Germinal center (tissue), 1 donor: ENCODE results near the gene COX7A2L.
"Not testable (repeated sequence)": the region's sequence is repeated elsewhere in the genome, so short reads cannot be mapped to it uniquely, and the experiment has no call there.

Experiments used
- DNase-seq: peaks from one replicate; pipeline ENCODE4 v3.0.0; 2012; ENCODE audit warnings: mixed read lengths, low spot score

COX7A2L gene

DNA sequence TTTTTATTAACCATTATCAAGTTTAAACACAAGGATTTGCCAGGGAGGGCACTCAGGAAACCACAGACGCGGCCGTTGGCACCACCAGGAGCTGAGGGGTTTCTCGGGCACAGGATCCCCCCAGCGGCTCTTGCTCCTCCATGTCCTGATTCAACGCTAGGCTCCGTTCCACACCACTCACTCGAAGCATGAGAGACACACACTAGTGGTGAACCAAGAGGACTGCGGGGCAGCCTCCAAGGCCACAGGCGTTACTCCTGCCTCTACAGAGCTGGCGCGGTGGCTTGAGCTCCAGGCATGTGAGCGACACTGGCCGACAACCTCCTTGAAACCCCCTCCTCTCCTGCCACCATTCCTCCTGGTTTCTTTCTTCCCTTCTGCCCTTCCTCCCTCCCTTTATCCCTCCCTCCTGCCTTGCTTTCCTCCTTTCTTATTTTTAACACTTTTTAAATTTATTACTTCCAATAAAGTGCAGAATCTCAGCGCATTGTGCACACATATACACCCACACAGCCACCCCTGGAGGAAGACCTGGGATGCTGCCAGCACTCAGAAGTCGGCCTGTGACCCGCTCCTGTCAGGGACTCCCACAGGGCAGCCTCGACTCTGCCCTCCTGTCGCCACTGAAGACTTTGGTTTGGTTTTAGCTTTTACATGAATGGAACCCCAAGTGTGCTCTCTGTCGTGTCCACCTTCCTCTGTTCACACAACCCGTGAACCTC, 21.7 kb downstream of the COX7A2L start:
- DNase-seq, result no peak

GRCh38 chr2:42338567-42339190, 22.3 kb downstream of the COX7A2L start:
- DNase-seq, result no peak

DNA sequence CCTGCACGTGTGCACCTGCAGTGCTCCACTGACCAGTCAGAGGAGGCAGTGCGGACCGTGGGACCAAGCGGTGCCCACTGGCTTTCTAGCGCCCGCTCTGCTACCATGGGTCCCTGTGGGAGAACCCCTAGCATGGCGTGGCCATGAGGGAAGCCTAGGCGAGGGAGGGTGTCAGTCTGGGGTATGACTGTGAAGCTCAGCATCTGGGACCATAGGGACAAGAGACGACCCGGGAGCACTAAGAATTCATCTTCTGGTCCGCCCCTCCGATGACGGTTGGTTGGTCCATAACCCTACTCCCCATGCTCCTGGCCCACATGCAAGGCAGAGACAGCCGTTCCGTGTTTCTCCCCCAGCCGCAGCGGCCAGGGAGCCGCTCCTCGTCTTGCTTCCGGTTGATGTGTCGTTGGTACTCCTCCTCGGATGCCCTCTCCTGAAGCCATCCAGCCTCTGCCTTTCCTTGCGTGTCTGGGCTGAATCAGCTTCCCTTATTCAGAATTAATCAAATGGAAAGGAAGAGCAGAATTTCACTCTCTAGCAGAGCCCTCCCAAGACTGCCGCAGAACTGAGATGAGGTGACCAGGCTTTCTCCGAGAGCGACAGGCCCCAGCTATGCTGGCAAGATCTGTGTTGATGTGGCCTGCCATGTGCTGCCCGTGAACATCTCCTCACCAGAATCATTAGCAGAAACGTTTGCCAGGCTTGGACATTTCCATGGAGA, 23.0 kb downstream of the COX7A2L start:
- DNase-seq, result no peak

DNA sequence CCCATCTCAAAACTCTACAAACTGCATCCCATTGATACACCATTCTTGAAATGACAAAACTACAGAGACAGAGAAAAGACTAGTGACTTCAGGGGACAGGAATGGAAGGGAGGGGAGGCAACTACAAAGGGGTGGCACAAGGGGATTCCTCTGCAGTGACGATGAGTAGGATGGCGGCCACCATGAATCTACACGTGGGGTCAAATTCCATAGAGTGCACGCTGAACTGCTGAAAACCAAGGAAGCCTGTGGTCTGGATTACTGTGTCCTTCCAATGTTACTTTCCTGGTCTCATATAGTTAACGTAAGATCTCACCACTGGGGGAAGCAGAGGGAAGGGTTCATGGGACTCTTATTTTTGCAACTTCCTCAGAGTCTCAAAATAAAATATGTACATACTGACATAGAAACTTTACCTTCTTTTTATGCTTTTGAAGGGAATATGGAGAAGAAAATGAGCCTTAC, 23.6 kb downstream of the COX7A2L start:
- DNase-seq, result no peak

DNA sequence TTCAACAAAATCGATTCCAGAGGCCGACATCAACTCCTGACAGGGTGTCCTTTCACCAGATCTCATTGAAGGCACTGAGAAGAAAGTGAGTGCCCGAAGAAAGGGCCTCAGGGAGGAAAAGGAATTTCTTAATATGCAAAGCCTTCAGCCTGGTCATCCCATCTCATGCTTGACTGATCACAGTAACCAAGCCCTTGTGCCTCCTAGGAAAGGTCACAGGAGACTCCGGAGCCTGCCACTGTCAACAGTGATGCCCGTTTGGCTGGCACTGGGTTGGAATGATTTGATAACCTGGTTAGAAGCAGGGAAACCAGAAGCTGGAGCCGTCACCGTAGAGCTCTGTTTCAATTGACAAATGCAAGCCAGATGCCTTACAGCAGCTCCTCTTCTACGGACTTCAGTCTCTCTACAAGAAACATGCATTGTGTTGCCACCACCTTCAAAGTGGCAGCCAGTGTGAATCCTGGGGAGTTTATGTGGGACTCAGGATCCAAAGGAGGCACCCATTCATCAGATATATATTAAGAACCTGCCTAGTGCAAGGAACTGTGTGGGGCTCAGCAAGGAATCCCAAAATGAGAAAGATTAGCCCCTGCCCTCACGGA, 24.6 kb downstream of the COX7A2L start:
- no peak for DNase-seq

DNA sequence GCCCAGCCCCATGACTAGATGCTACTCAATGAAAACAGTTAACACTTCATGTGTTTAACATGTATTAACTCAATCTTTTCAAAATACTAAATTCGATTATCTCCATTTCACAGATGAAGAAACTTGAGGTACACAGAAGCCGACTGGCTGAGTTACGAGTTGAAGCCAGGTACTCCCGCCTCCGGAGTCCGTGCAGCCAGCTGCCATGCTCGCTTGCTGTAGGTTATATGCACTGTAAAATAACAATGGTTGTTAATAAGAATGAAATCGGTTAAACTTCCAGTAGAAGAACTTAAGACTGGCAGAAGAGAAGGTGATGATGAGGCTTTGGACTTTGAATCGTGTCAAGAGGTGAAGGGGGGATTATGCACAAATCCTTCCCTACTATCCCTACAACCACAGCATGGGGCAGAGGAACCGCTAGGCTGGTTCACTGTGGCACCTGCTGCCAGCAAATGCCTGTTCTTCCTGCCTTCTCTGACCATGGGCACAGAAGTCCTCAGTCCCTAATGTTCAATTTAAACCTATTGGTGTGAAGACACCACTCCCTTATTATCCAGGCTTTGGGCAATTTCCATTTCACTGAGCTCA, 25.4 kb downstream of the COX7A2L start:
- DNase-seq, result no peak

DNA sequence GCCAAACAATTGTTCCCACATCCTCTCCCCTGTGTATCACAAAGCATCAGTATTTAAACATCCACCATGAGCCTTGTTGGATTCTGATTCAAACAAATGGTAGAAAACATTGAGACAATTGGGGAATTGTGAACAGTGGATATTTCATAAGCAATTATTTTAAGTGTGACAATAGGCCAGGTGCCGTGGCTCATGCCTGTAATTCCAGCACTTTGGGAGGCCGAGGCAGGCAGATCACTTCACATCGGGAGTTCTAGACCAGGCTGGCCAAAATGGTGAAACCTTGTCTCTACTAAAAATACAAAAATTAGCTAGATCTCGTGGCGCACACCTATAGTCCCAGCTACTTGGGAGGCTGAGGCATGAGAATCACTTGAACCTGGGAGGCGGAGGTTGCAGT, 26.2 kb downstream of the COX7A2L start:
- DNase-seq, result not testable (repeated sequence)

DNA sequence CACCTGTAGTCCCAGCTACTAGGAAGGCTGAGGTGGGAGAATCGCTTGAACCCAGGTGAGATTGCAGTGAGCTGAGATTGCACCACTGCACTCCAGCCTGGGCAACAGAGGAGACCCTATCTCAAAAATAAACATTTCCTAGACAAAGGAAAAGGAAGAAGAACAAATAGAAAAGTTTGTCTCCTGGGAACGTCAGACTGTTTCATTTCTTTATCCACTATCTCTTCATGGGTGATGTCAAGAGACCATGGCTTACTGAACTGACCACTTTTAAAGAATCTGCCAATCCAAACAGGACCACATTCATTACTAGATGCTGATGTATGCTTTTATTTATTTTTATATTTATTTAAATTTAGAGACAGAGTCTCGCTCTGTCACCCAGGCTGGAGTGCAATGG, 26.8 kb downstream of the COX7A2L start:
- no peak for DNase-seq

DNA sequence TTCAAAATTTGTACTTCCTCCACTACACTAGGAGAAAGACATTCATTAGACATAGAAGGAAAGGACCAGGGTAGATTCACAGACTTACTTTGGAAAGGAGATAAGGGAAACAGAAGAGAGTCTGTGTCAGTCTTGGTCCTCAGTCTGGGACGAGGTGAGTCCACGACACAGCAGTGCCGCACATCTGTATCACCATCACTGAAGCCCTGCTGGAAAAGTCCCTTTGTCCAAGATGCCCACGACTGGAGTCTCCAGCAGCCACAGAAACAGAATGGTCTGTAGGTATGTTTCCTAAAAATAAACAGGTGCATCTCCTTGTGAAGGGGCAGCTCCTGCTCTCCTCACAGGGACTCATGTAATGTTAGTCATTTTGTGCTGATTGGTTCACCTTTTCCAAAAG, 27.4 kb downstream of the COX7A2L start:
- DNase-seq, result no peak

GRCh38 chr2:42332575-42332974, 28.4 kb downstream of the COX7A2L start:
- DNase-seq, result no peak

DNA sequence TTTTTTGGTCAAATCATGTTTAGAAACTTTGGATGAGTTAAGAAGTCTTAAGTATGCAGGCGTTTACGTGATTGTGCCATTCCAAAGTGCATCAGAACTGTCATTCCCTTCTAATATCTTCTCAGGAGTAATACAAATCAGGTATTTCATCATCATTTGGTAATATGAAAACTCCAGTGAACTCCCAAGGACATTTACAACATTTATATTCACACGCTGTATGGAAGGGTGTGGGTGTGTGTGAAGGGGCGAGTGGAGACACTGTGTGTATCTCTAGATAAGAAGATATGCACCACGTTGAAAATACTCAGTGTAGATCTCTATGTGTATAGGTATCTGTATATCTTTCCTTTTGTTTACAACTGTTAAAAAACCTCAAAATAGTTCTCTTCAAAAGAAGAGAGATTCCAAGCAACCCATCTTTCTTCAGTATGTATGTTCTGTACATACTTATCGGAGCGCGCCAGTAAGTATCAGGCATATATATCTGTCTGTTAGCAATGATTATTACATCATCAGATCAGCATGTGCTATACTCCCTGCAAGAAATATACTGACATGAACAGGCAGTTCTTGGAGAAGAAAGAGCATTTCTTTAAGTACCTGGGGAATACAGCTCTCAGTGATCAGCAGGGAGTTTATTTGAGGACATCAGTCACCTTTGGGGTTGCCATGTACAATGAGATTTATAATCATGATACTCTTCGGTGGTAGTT, 29.3 kb downstream of the COX7A2L start:
- no peak for DNase-seq

DNA sequence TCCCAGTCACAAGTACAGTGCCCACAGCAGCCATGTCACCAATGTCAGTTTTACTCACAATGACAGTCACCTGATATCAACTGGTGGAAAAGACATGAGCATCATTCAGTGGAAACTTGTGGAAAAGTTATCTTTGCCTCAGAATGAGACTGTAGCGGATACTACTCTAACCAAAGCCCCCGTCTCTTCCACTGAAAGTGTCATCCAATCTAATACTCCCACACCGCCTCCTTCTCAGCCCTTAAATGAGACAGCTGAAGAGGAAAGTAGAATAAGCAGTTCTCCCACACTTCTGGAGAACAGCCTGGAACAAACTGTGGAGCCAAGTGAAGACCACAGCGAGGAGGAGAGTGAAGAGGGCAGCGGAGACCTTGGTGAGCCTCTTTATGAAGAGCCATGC, 31.3 kb downstream of the COX7A2L start:
- no peak for DNase-seq

- no peak for DNase-seq
Observed at GRCh38 chr2:42328923-42329322, 32.1 kb downstream of the COX7A2L start.

DNA sequence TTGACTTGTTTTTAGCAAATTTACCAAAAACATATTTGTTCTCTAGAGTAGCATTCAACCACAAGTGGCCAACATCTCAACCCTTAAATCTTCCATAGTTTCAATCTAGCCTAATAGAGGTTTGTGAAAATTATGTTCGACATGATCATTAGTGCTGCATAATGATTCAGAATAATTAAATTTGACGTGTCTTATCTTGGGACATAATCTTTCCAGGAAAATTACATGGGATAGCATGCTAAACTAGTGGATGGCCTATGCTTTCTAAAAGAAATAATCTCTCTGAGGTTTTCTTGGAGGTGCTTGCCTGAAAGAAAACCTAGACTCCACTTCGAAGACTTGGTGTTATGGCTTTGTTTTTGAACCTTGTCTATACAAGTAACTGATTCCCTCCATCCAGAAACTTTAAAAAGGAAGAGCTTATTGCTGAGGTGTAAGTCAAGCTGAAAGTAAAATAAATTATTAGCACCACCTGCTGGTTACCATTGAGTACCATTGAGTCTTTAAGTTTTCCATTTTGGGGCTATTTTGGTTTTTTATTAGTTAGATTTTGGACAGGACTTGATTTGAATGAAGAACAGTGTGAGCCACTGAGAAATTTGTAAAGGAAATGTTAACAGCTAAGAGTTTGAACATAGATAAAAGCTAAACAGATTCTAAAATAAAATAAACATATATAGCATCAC, 32.7 kb downstream of the COX7A2L start:
- DNase-seq, result peak; percentile 24

DNA sequence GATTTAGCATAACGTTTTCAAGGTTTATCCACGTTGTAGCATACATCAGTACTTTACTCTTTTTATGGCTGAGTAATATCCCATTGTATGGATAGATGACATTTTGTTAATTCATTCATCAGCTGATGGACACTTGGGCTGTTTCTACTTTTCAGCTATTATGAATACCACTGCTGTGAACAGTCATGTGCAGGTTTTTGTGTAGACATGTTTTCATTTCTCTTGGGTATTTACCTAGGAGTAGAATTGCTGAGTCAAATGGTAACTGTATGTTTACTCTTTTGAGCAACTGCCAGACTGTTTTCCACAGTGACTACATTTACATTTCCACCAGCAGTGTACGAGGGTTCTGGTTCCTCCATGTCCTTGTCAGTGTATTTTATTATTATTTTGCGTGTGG, 33.9 kb downstream of the COX7A2L start:
- DNase-seq, result no peak

DNA sequence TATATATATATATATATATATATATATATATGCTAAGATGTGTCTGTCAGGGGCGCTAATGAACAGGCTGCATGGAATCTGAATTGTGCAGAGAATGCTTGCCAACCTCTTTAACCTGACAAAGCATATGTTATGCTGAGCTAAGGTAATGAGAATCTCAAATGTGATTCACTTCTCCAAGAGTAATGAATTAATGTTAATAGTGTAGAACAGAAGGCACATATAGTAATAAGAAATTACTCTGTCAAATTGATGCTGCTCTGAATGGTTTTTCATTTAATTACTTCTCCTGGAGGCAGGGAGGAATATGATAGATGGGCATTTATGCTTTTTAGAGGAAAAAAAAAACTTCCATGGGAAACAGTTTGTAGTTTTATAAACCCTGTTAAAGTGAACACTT, 35.4 kb downstream of the COX7A2L start:
- no peak for DNase-seq

DNA sequence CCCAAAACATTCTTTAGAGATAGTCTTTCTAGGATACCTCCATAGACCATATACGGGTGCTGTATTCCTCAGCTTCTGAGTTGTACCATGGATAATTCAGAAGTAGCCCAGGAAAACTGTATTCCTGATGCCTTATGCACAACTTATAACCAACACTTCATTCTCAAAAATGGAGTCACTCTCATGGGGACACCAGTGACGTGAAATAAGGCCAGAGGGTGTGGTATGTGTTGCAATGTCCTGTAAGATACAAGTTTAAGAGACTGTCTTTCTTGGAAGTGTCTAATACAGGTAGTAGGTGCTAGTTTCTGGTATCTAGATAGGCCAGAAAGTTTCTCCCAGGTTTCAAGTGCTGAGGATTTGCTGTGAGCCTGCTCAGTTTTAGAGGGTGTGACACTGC, 36.1 kb downstream of the COX7A2L start:
- no peak for DNase-seq

GRCh38 chr2:42324244-42324643, 36.8 kb downstream of the COX7A2L start:
- no peak for DNase-seq

DNA sequence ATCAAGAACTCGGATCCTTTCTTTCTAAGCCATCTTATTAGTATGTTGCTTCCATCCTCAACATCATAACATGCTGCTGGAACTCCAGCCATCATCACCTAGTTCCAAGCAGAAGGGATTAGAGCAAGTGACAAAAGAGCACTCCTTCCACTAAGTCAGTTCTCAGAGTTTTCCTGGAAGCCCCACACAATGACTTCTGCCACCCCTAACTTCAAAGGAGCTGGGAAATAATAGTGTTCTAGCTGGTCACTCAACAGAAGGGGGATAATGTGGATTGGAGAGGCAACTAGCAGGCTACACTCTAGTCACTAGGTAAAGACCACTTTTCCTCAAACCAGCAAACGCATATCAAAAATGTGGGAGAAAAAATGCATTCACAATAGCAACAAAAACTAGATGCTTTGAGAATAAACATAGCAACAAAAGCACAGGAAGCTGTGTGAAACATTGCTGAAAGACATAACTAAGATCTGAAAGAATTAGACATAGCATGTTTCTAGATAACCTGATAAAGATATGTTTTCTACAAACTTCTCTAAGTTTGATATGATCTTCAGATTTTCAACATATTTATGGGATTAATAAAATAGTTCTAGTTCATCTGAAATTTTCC, 39.5 kb downstream of the COX7A2L start:
- DNase-seq, result no peak

- no peak for DNase-seq
Observed at GRCh38 chr2:42319265-42319664, 41.8 kb downstream of the COX7A2L start.

DNA sequence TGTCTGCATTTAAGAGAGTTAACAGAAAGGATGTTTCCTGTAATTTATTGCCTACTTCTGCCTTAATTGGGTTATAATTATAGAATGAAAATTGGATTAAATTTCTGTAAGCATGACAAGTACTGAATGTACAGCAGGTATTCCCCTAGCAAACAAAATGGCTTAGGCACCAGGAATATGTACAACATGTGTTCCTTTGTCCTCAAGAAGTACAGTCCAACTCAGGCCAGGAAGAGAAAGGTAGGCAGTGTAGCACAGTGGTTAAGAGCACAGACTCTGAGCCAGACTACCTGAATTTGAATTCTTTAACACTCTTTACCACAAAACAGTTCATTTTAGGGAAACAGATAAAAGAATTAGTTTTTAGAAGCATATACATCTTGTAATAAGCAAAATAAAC, 43.1 kb downstream of the COX7A2L start:
- DNase-seq, result no peak
